Measurements from ENCODE around the gene KRTAP1-1.
"Not testable (repeated sequence)": the region's sequence is repeated elsewhere in the genome, so short reads cannot be mapped to it uniquely, and the experiment has no call there.

The KRTAP1-1 gene

GRCh38 chr17:41054556-41054955 lies 13.3 kb upstream of the KRTAP1-1 start:
- not testable (repeated sequence) for H3K4me1 ChIP-seq (ENCODE audit: control insufficient read depth, low read depth, low read length); H3K27me3 ChIP-seq (ENCODE audit: insufficient read depth, low read length, poor library complexity); H3K56ac ChIP-seq (ENCODE audit: low read length); DNase-seq; H3K4me3 ChIP-seq (ENCODE audit: low read length); H3K18ac ChIP-seq (ENCODE audit: low read length); H2BK120ac ChIP-seq (ENCODE audit: low read depth, low read length); H2AK5ac ChIP-seq (ENCODE audit: low read length); H2BK15ac ChIP-seq (replicated peaks; ENCODE audit: low read depth); H3K9ac ChIP-seq (ENCODE audit: low read length); H3K79me2 ChIP-seq (ENCODE audit: control insufficient read depth, insufficient read depth, low read length); H3K4ac ChIP-seq (ENCODE audit: low read depth, low read length); H3K79me1 ChIP-seq (ENCODE audit: low read length); H3K4me2 ChIP-seq (ENCODE audit: low read length); H3K23ac ChIP-seq (ENCODE audit: low read length); H3K36me3 ChIP-seq (ENCODE audit: control insufficient read depth, insufficient read depth, low read length); H3K27ac ChIP-seq (ENCODE audit: low read depth, low read length); H2BK5ac ChIP-seq (ENCODE audit: low read length); H4K8ac ChIP-seq (ENCODE audit: low read depth, low read length); H4K5ac ChIP-seq (ENCODE audit: low read length)
- no CpG with 5 or more reads among the region's 9 CpGs for WGBS (ENCODE audit: extremely low coverage, insufficient coverage, low lambda C conversion rate)

- H3K23ac ChIP-seq (ENCODE audit: low read length): no peak overlapping the region
- H3K4me3 ChIP-seq (ENCODE audit: low read length): no peak overlapping the region
- no peaks in the 10 kb centered on the region for H3K79me2 ChIP-seq (ENCODE audit: control insufficient read depth, insufficient read depth, low read length)
- no peaks in the 10 kb centered on the region for H3K36me3 ChIP-seq (ENCODE audit: control insufficient read depth, insufficient read depth, low read length)
- no peak overlapping the region for H3K56ac ChIP-seq (ENCODE audit: low read length)
- no peak overlapping the region for H4K5ac ChIP-seq (ENCODE audit: low read length)
- H2BK5ac ChIP-seq (ENCODE audit: low read length): no peak overlapping the region
- H3K18ac ChIP-seq (ENCODE audit: low read length): peak overlapping the region; percentile 51
- no peak overlapping the region for H3K27ac ChIP-seq (ENCODE audit: low read depth, low read length)
- no peaks in the 10 kb centered on the region for H3K79me1 ChIP-seq (ENCODE audit: low read length)
- no peak overlapping the region for H4K8ac ChIP-seq (ENCODE audit: low read depth, low read length)
- H3K4me2 ChIP-seq (ENCODE audit: low read length): no peak overlapping the region
- H2BK120ac ChIP-seq (ENCODE audit: low read depth, low read length): no peak overlapping the region
- H3K9ac ChIP-seq (ENCODE audit: low read length): no peak overlapping the region
- no CpG with 5 or more reads among the region's 4 CpGs for WGBS (ENCODE audit: extremely low coverage, insufficient coverage, low lambda C conversion rate)
- H3K27me3 ChIP-seq (ENCODE audit: insufficient read depth, low read length, poor library complexity): no peaks in the 10 kb centered on the region
- no peak for DNase-seq
- H2BK15ac ChIP-seq (replicated peaks; ENCODE audit: low read depth): no peak overlapping the region
- H3K4me1 ChIP-seq (ENCODE audit: control insufficient read depth, low read depth, low read length): peaks cover 1% of the 10 kb centered on the region
- no peak overlapping the region for H2AK5ac ChIP-seq (ENCODE audit: low read length)
- no peak overlapping the region for H3K4ac ChIP-seq (ENCODE audit: low read depth, low read length)
Observed at GRCh38 chr17:41054025-41054424, 12.8 kb upstream of the KRTAP1-1 start.

GRCh38 chr17:41052566-41052965 lies 11.3 kb upstream of the KRTAP1-1 start:
- no peak overlapping the region for H3K9ac ChIP-seq (ENCODE audit: low read length)
- H3K27me3 ChIP-seq (ENCODE audit: insufficient read depth, low read length, poor library complexity): no peaks in the 10 kb centered on the region
- H3K27ac ChIP-seq (ENCODE audit: low read depth, low read length): no peak overlapping the region
- no peak overlapping the region for H3K56ac ChIP-seq (ENCODE audit: low read length)
- H4K5ac ChIP-seq (ENCODE audit: low read length): no peak overlapping the region
- peaks cover 1% of the 10 kb centered on the region for H3K4me1 ChIP-seq (ENCODE audit: control insufficient read depth, low read depth, low read length)
- H3K4me3 ChIP-seq (ENCODE audit: low read length): no peak overlapping the region
- no peaks in the 10 kb centered on the region for H3K79me1 ChIP-seq (ENCODE audit: low read length)
- H3K23ac ChIP-seq (ENCODE audit: low read length): no peak overlapping the region
- no peak for DNase-seq
- H3K18ac ChIP-seq (ENCODE audit: low read length): no peak overlapping the region
- no peak overlapping the region for H3K4ac ChIP-seq (ENCODE audit: low read depth, low read length)
- H3K36me3 ChIP-seq (ENCODE audit: control insufficient read depth, insufficient read depth, low read length): no peaks in the 10 kb centered on the region
- no peak overlapping the region for H3K4me2 ChIP-seq (ENCODE audit: low read length)
- no peak overlapping the region for H2AK5ac ChIP-seq (ENCODE audit: low read length)
- no peak overlapping the region for H2BK5ac ChIP-seq (ENCODE audit: low read length)
- no peak overlapping the region for H2BK120ac ChIP-seq (ENCODE audit: low read depth, low read length)
- H3K79me2 ChIP-seq (ENCODE audit: control insufficient read depth, insufficient read depth, low read length): no peaks in the 10 kb centered on the region
- H2BK15ac ChIP-seq (replicated peaks; ENCODE audit: low read depth): no peak overlapping the region
- no peak overlapping the region for H4K8ac ChIP-seq (ENCODE audit: low read depth, low read length)

- H3K4ac ChIP-seq (ENCODE audit: low read depth, low read length): no peak overlapping the region
- peak overlapping the region; percentile 60 for H3K18ac ChIP-seq (ENCODE audit: low read length)
- DNase-seq: no peak
- H3K4me2 ChIP-seq (ENCODE audit: low read length): no peak overlapping the region
- H2BK120ac ChIP-seq (ENCODE audit: low read depth, low read length): no peak overlapping the region
- H3K27ac ChIP-seq (ENCODE audit: low read depth, low read length): no peak overlapping the region
- H3K27me3 ChIP-seq (ENCODE audit: insufficient read depth, low read length, poor library complexity): no peaks in the 10 kb centered on the region
- no peak overlapping the region for H3K4me3 ChIP-seq (ENCODE audit: low read length)
- H3K36me3 ChIP-seq (ENCODE audit: control insufficient read depth, insufficient read depth, low read length): no peaks in the 10 kb centered on the region
- no peaks in the 10 kb centered on the region for H3K79me1 ChIP-seq (ENCODE audit: low read length)
- H3K23ac ChIP-seq (ENCODE audit: low read length): no peak overlapping the region
- H3K4me1 ChIP-seq (ENCODE audit: control insufficient read depth, low read depth, low read length): peaks cover 1% of the 10 kb centered on the region
- no peak overlapping the region for H3K56ac ChIP-seq (ENCODE audit: low read length)
- H3K79me2 ChIP-seq (ENCODE audit: control insufficient read depth, insufficient read depth, low read length): no peaks in the 10 kb centered on the region
- no peak overlapping the region for H4K5ac ChIP-seq (ENCODE audit: low read length)
- H2AK5ac ChIP-seq (ENCODE audit: low read length): no peak overlapping the region
- no CpG with 5 or more reads among the region's 2 CpGs for WGBS (ENCODE audit: extremely low coverage, insufficient coverage, low lambda C conversion rate)
- H3K9ac ChIP-seq (ENCODE audit: low read length): no peak overlapping the region
- H2BK5ac ChIP-seq (ENCODE audit: low read length): peak overlapping the region; percentile 63
- H4K8ac ChIP-seq (ENCODE audit: low read depth, low read length): no peak overlapping the region
- no peak overlapping the region for H2BK15ac ChIP-seq (replicated peaks; ENCODE audit: low read depth)
Observed at GRCh38 chr17:41049110-41049509, 7.9 kb upstream of the KRTAP1-1 start.

- H2BK5ac ChIP-seq (ENCODE audit: low read length): no peak overlapping the region
- H3K36me3 ChIP-seq (ENCODE audit: control insufficient read depth, insufficient read depth, low read length): no peaks in the 10 kb centered on the region
- DNase-seq: peak; percentile 37
- no peak overlapping the region for H3K27ac ChIP-seq (ENCODE audit: low read depth, low read length)
- no peak overlapping the region for H3K9ac ChIP-seq (ENCODE audit: low read length)
- H3K79me1 ChIP-seq (ENCODE audit: low read length): no peaks in the 10 kb centered on the region
- no peaks in the 10 kb centered on the region for H3K27me3 ChIP-seq (ENCODE audit: insufficient read depth, low read length, poor library complexity)
- H2BK15ac ChIP-seq (replicated peaks; ENCODE audit: low read depth): no peak overlapping the region
- H4K5ac ChIP-seq (ENCODE audit: low read length): no peak overlapping the region
- H2AK5ac ChIP-seq (ENCODE audit: low read length): no peak overlapping the region
- peak overlapping the region; percentile 11 for H3K18ac ChIP-seq (ENCODE audit: low read length)
- WGBS (ENCODE audit: extremely low coverage, insufficient coverage, low lambda C conversion rate): no CpG with 5 or more reads among the region's 7 CpGs
- no peak overlapping the region for H3K4ac ChIP-seq (ENCODE audit: low read depth, low read length)
- no peak overlapping the region for H3K4me3 ChIP-seq (ENCODE audit: low read length)
- no peak overlapping the region for H3K4me2 ChIP-seq (ENCODE audit: low read length)
- no peak overlapping the region for H3K23ac ChIP-seq (ENCODE audit: low read length)
- peaks cover 1% of the 10 kb centered on the region for H3K4me1 ChIP-seq (ENCODE audit: control insufficient read depth, low read depth, low read length)
- peak overlapping the region; percentile 49 for H3K56ac ChIP-seq (ENCODE audit: low read length)
- H2BK120ac ChIP-seq (ENCODE audit: low read depth, low read length): no peak overlapping the region
- H4K8ac ChIP-seq (ENCODE audit: low read depth, low read length): no peak overlapping the region
- H3K79me2 ChIP-seq (ENCODE audit: control insufficient read depth, insufficient read depth, low read length): no peaks in the 10 kb centered on the region
Observed at GRCh38 chr17:41048441-41048840, 7.2 kb upstream of the KRTAP1-1 start.

- DNase-seq; H3K9ac ChIP-seq (ENCODE audit: low read length); H3K4ac ChIP-seq (ENCODE audit: low read depth, low read length); H3K4me3 ChIP-seq (ENCODE audit: low read length); H3K27me3 ChIP-seq (ENCODE audit: insufficient read depth, low read length, poor library complexity); H3K79me1 ChIP-seq (ENCODE audit: low read length); H2BK120ac ChIP-seq (ENCODE audit: low read depth, low read length); H3K79me2 ChIP-seq (ENCODE audit: control insufficient read depth, insufficient read depth, low read length); H4K8ac ChIP-seq (ENCODE audit: low read depth, low read length); H3K27ac ChIP-seq (ENCODE audit: low read depth, low read length); H3K4me1 ChIP-seq (ENCODE audit: control insufficient read depth, low read depth, low read length); H4K5ac ChIP-seq (ENCODE audit: low read length); H3K36me3 ChIP-seq (ENCODE audit: control insufficient read depth, insufficient read depth, low read length); H2AK5ac ChIP-seq (ENCODE audit: low read length); H3K4me2 ChIP-seq (ENCODE audit: low read length); H3K23ac ChIP-seq (ENCODE audit: low read length); H2BK15ac ChIP-seq (replicated peaks; ENCODE audit: low read depth); H2BK5ac ChIP-seq (ENCODE audit: low read length): not testable (repeated sequence)
- peak within 1 kb of the TSS; percentile 34 for H3K56ac ChIP-seq (ENCODE audit: low read length)
- no CpG with 5 or more reads among the region's 33 CpGs for WGBS (ENCODE audit: extremely low coverage, insufficient coverage, low lambda C conversion rate)
- peak within 1 kb of the TSS; percentile 11 for H3K18ac ChIP-seq (ENCODE audit: low read length)
Observed at GRCh38 chr17:41046735-41047465, 5.7 kb upstream of the KRTAP1-1 start, which contains the start of gene KRTAP2-1. TSS of gene KRTAP2-1 (minus strand) at chr17:41047316. CDS start at chr17:41047267, 49 bp downstream.

All from mesendoderm (in vitro differentiated cells).